Measurements from ENCODE around the gene KMT2E. TPM values are rescaled to one million over a fixed set of nuclear protein-coding genes. Genes with fewer than 3 reads are reported as not detected.
"Not testable (repeated sequence)": the region's sequence is repeated elsewhere in the genome, so short reads cannot be mapped to it uniquely, and the experiment has no call there.

The KMT2E gene
- total RNA-seq, 1 experiment from 2014 or later, result 54.3 TPM

- DNase-seq (ENCODE audit: low spot score), result no peak
Measured at GRCh38 chr7:105026750-105027149, 12.7 kb downstream of the KMT2E start.

GRCh38 chr7:105027176-105027853 lies 13.3 kb downstream of the KMT2E start:
- DNase-seq (ENCODE audit: low spot score), result no peak

DNA sequence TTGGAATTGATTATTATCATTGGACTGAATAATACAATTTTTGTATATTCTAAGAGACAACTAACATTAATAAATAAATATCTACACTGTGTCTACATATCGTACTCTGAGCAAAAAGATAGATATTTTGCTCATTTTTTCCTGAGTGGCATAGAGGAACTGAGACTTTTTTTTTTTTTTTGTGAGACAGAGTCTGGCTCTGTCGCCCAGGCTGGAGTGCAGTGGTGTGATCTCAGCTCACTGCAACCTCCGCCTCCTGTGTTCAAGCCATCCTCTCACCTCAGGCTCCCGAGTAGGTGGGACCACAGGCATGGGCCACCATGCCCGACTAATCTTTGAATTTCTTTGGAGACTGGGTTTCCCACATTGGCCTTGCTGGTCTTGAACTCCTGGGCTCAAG lies 14.0 kb downstream of the KMT2E start:
- DNase-seq (ENCODE audit: low spot score), result no peak

- not testable (repeated sequence) for DNase-seq (ENCODE audit: low spot score)
Measured at GRCh38 chr7:105028941-105029340, 14.9 kb downstream of the KMT2E start.

DNA sequence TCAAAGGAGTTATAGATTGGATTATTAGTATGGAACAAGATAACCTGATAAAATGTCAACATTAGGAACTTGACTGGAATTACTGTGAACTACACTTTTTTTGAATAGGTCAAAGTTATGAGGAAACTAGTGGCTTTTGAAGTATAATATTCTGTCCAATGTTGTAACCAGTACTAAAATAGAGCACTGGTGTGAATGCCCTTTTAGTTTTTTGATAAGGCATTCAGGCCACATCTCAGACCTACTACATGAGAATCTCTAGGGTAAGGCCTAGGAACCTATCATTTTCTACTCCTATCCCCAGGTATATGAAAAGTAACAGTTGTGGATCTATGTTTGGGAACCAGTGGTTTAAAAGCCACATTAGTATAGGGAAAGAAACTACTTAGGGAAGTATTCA lies 16.4 kb downstream of the KMT2E start:
- no peak for DNase-seq (ENCODE audit: low spot score)

DNA sequence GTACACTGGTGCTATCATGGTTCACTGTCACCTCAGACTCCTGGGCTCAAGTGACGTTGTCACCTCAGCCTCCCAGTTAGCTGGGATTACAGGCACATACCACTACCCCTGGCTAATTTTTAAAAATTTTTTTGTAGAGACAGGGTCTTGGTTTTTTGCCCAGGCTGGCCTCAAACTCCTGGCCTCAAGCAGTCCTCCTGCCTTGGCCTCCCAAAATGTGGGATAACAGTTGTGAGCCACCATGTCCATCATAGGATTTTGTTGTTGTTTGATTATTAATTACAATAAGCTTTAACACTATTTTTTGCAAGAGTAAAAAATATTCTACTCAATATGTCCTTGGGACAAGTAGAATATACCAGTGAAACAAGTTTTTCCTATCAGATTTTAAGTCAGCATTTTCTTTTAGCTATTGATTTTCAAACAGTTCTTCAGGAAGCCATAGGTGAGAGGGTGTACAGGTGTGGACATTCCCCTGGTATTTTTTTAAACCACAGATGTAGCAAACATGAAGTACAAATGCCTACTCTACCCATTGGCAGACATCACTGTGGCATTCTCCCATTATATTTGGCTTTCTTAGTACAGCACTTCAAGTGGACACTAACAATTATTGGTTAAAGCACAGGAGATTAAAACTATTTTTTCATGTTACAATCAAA lies 18.7 kb downstream of the KMT2E start:
- no peak for DNase-seq (ENCODE audit: low spot score)

GRCh38 chr7:105035349-105035748 lies 21.3 kb downstream of the KMT2E start:
- no peak for DNase-seq (ENCODE audit: low spot score)

- no peak for DNase-seq (ENCODE audit: low spot score)
Measured at GRCh38 chr7:105036217-105037168, 22.5 kb downstream of the KMT2E start.

- DNase-seq (ENCODE audit: low spot score), result no peak
Measured at GRCh38 chr7:105037319-105037718, 23.3 kb downstream of the KMT2E start.

GRCh38 chr7:105044449-105045070 lies 30.6 kb downstream of the KMT2E start:
- no peak for DNase-seq (ENCODE audit: low spot score)

DNA sequence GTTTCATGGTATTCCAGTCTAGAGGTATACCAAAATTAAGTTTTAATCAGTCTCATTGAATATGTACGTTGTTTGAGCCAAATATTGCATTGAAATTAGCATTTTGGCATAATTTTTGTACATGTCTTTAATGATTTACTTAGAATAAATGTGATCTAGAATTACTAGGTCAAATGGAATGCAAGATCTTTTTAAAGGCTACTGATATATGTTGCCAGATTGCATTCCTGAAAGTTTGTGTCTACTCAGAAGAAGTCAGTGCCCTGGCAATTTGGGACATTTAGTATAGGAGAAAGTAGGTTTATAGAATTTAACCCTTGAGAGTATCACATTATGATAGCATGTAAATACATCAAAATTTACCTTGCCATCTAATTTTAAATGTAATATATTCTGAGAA lies 32.4 kb downstream of the KMT2E start:
- DNase-seq (ENCODE audit: low spot score), result no peak

GRCh38 chr7:105047932-105048331 lies 33.9 kb downstream of the KMT2E start:
- DNase-seq (ENCODE audit: low spot score), result no peak

GRCh38 chr7:105050493-105050892 lies 36.5 kb downstream of the KMT2E start:
- DNase-seq (ENCODE audit: low spot score), result no peak

- DNase-seq (ENCODE audit: low spot score), result not testable (repeated sequence)
Measured at GRCh38 chr7:105050899-105051298, 36.9 kb downstream of the KMT2E start.

GRCh38 chr7:105055084-105055483 lies 41.1 kb downstream of the KMT2E start:
- no peak for DNase-seq (ENCODE audit: low spot score)

DNA sequence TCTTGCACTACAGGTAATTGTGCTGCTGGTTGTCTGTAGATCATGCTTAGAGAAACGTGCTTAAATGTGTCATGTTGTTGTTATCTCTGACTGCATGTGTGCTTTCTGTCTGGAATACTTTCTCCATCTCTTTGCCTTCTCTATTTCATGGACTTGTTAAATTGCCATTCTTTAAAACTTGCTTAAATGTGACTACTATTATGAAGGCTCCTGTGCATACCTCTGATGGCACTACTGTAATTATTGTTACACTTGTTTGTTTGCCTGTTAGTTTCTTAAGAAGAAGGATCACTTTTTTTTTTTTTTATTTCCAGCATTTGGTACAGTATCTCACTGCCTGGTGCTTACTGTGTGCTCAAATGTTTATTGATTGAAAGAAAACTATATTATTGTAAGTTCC lies 41.6 kb downstream of the KMT2E start:
- DNase-seq (ENCODE audit: low spot score), result no peak

DNA sequence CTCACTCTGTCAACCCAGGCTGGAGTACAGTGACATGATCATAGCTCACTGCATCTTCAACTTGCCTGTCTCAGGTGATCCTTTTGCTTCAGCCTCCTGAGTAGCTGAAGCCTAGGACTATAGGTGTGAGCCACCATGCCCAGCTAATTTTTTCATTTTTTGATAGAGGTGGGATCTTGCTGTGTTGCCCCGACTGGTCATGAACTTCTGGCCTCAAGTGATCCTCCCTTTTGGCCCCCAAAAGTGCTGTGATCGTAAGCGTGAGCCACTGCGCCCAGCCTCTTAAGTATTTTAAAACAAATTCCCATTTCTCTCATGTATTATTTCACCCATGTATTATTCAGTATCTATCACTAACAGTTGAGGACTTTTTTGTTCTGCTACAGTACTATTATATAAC lies 43.5 kb downstream of the KMT2E start:
- DNase-seq (ENCODE audit: low spot score), result no peak

GRCh38 chr7:105060437-105060836 lies 46.4 kb downstream of the KMT2E start:
- DNase-seq (ENCODE audit: low spot score), result no peak

DNA sequence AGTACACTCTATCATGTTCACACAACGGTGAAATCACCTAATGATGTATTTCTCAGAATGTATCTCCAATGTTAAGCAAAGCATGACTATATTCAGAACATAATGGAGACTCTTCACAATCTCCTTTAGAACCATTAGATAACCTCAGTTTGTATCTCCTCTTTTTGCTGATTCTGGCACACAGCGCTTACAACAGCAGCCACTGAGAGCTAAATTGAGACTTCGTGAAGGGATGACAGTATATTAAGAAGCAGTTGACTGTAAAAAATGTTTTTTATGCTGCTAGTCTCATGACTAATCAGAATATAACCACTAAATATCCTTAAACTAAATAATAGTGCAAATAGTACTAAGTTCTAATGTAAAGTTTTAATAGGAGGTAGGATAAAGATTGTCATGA lies 46.9 kb downstream of the KMT2E start:
- no peak for DNase-seq (ENCODE audit: low spot score)

DNA sequence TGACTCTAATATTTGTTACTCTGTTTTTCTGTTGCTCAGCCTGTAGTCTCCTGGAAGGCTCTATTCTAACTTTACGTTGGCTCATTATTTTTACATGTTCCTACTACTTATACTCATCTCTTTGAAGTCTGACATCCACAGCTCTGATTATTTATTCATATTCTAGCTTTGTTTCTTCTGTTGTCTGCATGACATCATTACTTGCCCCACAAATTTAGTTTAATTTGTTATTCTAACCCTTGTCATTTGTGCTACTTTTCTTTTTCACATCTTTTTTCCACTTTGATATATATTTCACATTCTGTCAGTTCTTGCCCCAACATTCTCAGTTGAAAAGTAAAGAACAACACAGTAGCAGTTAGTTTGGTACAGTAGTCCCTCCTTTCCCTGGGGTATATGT lies 51.1 kb downstream of the KMT2E start:
- no peak for DNase-seq (ENCODE audit: low spot score)

- DNase-seq (ENCODE audit: low spot score), result no peak
Measured at GRCh38 chr7:105067691-105068090, 53.7 kb downstream of the KMT2E start.

DNA sequence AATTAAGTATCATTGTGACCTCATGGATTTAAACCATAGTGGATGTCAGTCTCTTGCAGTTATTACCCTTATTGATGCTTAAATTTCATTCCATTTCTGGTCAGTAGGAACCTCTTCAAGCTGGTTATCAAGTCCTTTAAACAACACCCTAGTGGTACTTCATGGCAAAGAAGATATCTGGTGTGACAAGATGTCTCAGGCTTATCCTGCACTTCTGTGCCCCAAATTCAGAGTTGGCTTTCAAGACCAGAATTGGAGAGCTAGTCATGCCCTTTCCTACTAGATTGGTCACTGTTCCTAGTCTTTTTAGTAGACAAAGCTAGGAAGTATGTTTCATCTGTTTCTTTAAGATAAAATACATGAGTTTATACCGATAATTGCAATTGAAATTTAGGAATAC lies 54.9 kb downstream of the KMT2E start:
- DNase-seq (ENCODE audit: low spot score), result no peak
